HEK293T (cell line): ENCODE measurements around the gene GRK4.
A peak's percentile ranks its signal among the peaks of the same experiment; 100 is the strongest.
"Not testable (repeated sequence)": the region's sequence is repeated elsewhere in the genome, so short reads cannot be mapped to it uniquely, and the experiment has no call there.

Experiments used
- CTCF ChIA-PET: fragments of 350-600 bp; formaldehyde crosslinking; extraction: SDS; loops from one replicate; lab custom pipeline; 2021; ENCODE audit warnings: antibody characterized with exemption, inconsistent platforms; lab: Yijun Ruan, JAX
- POLR2A ChIA-PET: fragments of 350-600 bp; formaldehyde crosslinking; extraction: SDS; loops from one replicate; lab custom pipeline; 2020; ENCODE audit warnings: antibody characterized with exemption, inconsistent platforms; lab: Yijun Ruan, JAX
- DNase-seq: peaks from one replicate; pipeline ENCODE4 v3.0.0; 2012; ENCODE audit warnings: mixed read lengths; ENCODE audit errors: extremely low spot score
- ARNT ChIP-seq: fragments of 450-650 bp; IDR thresholded peaks from 2 replicates; pipeline ENCODE4 v1.6.1; 2017; ENCODE audit warnings: mild to moderate bottlenecking
- BHLHE40 ChIP-seq: fragments of 450-650 bp; IDR thresholded peaks from 2 replicates; pipeline ENCODE4 v1.6.1; 2016; ENCODE audit warnings: mild to moderate bottlenecking, moderate library complexity, borderline replicate concordance
- CTBP1 ChIP-seq: fragments of 450-650 bp; IDR thresholded peaks from 2 replicates; pipeline ENCODE4 v1.6.1; 2016; ENCODE audit warnings: borderline replicate concordance
- ELF4 ChIP-seq: fragments of 450-650 bp; IDR thresholded peaks from 2 replicates; pipeline ENCODE4 v1.6.1; 2017; ENCODE audit warnings: antibody characterized with exemption
- FOXA1 ChIP-seq: fragments of 450-650 bp; IDR thresholded peaks from 2 replicates; pipeline ENCODE4 v1.6.1; 2016; ENCODE audit warnings: mild to moderate bottlenecking
- FOXK2 ChIP-seq: fragments of 450-650 bp; IDR thresholded peaks from 2 replicates; pipeline ENCODE4 v1.6.1; 2016; ENCODE audit warnings: mild to moderate bottlenecking
- FOXM1 ChIP-seq: fragments of 450-650 bp; IDR thresholded peaks from 2 replicates; pipeline ENCODE4 v1.6.1; 2017; ENCODE audit warnings: mild to moderate bottlenecking, borderline replicate concordance
- HDGF ChIP-seq: fragments of 450-650 bp; IDR thresholded peaks from 2 replicates; pipeline ENCODE4 v1.6.1; 2017; ENCODE audit warnings: antibody characterized with exemption, borderline replicate concordance
- L3MBTL2 ChIP-seq: fragments of 450-650 bp; conservative IDR thresholded peaks from 2 replicates; pipeline ENCODE4 v1.6.1; 2016; ENCODE audit warnings: mild to moderate bottlenecking
- LEF1 ChIP-seq: fragments of 450-650 bp; IDR thresholded peaks from 2 replicates; pipeline ENCODE4 v1.6.1; 2017; ENCODE audit warnings: mild to moderate bottlenecking, borderline replicate concordance
- NFRKB ChIP-seq: fragments of 450-650 bp; IDR thresholded peaks from 2 replicates; pipeline ENCODE4 v1.6.1; 2016; ENCODE audit warnings: mild to moderate bottlenecking, moderate library complexity
- SP1 ChIP-seq: fragments of 450-650 bp; IDR thresholded peaks from 2 replicates; pipeline ENCODE4 v1.6.1; 2017
- SUZ12 ChIP-seq: fragments of 450-650 bp; IDR thresholded peaks from 2 replicates; pipeline ENCODE4 v1.6.1; 2016; ENCODE audit warnings: mild to moderate bottlenecking
- TARDBP ChIP-seq: fragments of 450-650 bp; IDR thresholded peaks from 2 replicates; pipeline ENCODE4 v1.6.1; 2016
- ZNF384 ChIP-seq: fragments of 450-650 bp; IDR thresholded peaks from 2 replicates; pipeline ENCODE4 v1.6.1; 2016
- TF ChIP-seq, protein P1 (sequence below): fragments of 450-650 bp; IDR thresholded peaks from 2 replicates; pipeline ENCODE4 v1.6.1; 2016

GRK4 gene

DNA sequence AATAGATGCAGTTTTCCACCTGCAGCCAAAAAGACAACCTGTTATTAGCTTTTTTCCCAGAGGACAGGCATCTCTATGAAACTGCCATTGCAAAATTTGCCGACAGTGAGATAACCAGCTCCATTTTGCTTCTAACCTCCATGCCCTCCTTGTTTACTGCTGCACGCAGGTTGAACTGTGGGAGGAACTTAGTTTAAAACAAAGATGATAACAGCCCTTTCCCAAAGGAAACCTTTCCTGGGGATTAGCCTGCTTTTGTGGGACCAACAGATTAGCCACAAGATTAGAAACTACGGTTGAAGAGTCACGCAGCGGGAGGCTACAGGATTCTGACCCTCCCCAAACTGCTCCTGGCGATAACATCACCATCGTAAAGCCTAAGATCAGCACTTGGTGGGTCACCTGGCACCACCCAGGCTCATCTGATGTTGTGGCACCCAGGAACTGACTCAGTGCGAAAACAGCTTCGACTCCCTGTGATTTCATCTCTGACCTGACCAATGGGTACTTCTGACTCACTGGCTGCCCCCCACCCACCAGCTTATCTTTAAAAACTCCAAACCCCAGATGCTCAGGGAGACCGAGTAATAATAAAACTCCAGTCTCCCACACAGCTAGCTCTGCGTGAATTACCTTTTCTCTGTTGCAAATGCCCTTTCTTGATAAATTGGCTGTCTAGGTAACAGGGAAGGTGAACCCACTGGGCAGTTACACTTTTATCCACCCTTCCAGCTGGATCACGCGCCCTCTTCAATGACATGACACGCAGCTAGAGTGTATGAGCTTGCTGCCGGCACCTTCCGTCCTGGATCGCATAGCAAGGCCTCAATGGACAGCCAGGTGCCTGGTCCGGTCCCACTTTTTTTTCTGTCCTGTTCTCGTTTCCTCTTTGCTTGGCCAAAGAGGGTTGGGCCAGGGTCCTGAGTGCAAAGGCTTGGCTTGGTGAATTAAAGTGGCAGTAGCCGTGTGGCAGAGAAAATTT is 27.3 kb upstream of the GRK4 start:
- TF ChIP-seq FOXM1 (no peak), CTBP1 (no peak), L3MBTL2 (peak; percentile 35; the same call in 1 of the 2 replicates)
- CTCF ChIA-PET: interaction anchor here (0.9 to 1.2 kb wide), 3 partner anchors 12 to 25 kb away, joined by 3 read pairs; no protein-coding TSS in a partner anchor
- POLR2A ChIA-PET: interaction anchor here (0.8 to 4.0 kb wide), 9 partner anchors 8 to 180 kb away, joined by 3 to 34 read pairs (median 3); partner anchors contain the start of genes GRK4, NOP14 and TNIP2

DNA sequence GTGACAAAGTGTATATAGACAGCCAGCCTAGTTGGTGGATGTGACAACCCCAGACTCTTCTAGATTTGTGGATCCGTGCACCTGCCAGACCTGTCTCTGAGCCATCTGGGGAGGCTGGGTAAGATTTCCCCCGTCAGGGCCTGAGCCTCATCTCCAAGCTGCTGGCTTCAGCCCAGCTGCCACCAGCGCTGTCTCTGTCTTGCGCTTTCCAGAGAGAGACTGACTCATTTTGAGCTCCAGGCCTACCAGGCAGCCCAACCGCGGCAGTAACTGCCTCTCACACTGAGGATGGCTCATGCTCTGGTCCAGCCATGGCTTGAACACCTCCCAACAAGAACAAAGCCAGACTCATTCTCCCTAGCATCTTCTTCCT is 26.6 kb upstream of the GRK4 start:
- TF ChIP-seq ZNF384 (no peak), SUZ12 (no peak), L3MBTL2 (no peak), ARNT (no peak), HDGF (no peak), CTBP1 (no peak), ELF4 (no peak), FOXK2 (no peak), NFRKB (no peak), LEF1 (no peak), TARDBP (no peak), SP1 (no peak)
- TF ChIP-seq, protein P1, sequence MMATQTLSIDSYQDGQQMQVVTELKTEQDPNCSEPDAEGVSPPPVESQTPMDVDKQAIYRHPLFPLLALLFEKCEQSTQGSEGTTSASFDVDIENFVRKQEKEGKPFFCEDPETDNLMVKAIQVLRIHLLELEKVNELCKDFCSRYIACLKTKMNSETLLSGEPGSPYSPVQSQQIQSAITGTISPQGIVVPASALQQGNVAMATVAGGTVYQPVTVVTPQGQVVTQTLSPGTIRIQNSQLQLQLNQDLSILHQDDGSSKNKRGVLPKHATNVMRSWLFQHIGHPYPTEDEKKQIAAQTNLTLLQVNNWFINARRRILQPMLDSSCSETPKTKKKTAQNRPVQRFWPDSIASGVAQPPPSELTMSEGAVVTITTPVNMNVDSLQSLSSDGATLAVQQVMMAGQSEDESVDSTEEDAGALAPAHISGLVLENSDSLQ: no peak
- ChIA-PET POLR2A (interaction anchor here (4.0 kb wide), 1 partner anchor 26 kb away, joined by 34 read pairs; the partner anchor contains the start of genes GRK4 and NOP14), CTCF (interaction anchor here (1.2 kb wide), 1 partner anchor 15 kb away, joined by 3 read pairs; no protein-coding TSS in a partner anchor)

More for the DNA sequence above, 27.3 kb upstream of the GRK4 start:
- no peak for DNase-seq

DNA sequence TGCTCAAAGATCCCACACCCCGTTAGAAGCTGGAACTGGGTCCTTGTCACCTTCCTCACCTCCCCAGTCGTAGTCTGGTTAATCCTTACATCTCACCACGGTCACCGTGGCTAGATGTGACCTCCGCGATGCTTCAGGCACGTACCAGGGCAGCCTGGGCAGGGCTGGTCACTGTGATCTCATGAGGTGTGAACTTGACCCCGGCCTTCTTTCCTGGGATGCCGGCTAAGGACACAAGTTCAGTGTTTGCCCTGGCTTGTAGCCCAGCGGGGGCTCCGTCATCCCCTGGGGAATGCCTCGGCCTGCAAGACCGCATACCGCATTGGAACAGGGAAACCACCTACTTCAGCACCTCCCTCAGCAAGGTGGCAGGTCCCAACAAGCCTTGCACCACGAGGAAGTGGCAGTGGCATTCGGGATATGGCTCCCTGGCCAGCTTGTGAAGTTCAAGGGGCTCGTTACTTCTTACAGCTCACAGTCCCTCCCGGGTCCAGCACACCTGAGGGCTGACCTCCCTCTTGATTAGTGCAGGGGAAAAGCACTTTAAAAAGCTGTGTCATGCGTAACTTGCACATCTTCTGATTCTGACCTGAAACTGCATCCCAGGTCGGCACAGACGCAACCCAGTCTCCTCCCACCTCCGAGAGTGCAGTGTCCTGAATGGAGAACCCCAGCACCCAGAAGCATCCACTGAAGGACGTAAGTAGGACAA is 26.1 kb upstream of the GRK4 start:
- TF ChIP-seq NFRKB (no peak), HDGF (no peak), CTBP1 (no peak), L3MBTL2 (no peak), LEF1 (no peak), SP1 (no peak), BHLHE40 (no peak), ELF4 (no peak), FOXM1 (no peak), SUZ12 (no peak), ZNF384 (no peak), FOXA1 (no peak), TARDBP (no peak), ARNT (no peak), FOXK2 (no peak)
- TF ChIP-seq, protein P1: no peak
- ChIA-PET CTCF (no interaction called here), POLR2A (interaction anchor here (4.0 kb wide), 1 partner anchor 26 kb away, joined by 34 read pairs; the partner anchor contains the start of genes GRK4 and NOP14)
- DNase-seq: no peak

More for the DNA sequence above, 26.6 kb upstream of the GRK4 start:
- DNase-seq: no peak

DNA sequence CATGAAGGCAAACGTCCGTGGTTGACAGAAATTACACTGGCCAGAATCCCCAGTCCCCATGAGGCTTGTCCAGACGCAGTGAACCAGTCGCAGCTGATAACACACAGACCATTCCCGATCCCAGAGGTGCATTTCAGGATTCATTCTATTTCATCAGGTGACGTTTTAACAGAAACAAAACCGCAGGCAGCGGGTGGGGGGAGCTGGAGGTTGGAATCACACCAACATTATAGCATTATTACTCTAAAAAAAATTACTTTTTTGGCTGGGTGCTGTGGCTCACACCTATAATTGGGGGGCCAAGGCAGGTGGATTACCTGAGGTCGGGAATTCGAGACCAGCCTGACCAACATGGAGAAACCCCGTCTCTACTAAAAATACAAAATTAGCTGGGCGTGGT is 25.4 kb upstream of the GRK4 start:
- ChIA-PET CTCF (no interaction called here), POLR2A (interaction anchor here (0.8 to 4.0 kb wide), 2 partner anchors 16 to 25 kb away, joined by 3 to 34 read pairs; partner anchors contain the start of genes GRK4 and NOP14)
- DNase-seq: no peak
- TF ChIP-seq SP1 (no peak), ZNF384 (no peak), L3MBTL2 (no peak), FOXA1 (no peak), TARDBP (no peak), CTBP1 (no peak), FOXK2 (no peak), NFRKB (no peak), FOXM1 (no peak), BHLHE40 (no peak), SUZ12 (no peak), HDGF (no peak), LEF1 (no peak), ELF4 (no peak), ARNT (no peak)
- TF ChIP-seq, protein P1: no peak

DNA sequence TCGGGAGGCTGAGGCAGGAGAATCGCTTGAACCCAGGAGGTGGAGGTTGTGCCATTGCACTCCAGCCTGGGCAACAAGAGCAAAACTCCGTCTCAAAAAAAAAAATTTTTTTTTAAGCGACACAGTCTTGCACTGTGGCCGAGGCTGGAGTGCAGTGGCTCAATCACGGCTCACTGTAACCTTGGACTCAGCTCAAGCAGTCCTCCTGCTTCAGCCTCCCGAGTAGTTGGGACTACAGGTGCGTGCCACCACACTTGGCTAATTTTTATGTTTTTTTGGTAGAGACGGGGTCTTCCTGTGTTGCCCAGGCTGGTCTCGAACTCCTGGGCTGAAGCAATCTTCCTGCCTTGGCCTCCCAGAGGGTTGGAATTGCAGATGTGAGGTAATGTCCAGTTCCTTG is 25.0 kb upstream of the GRK4 start:
- POLR2A ChIA-PET: interaction anchor here (0.8 to 4.0 kb wide), 2 partner anchors 15 to 25 kb away, joined by 3 to 34 read pairs; partner anchors contain the start of genes GRK4 and NOP14
- DNase-seq, CTCF ChIA-PET: not testable (repeated sequence)
